Coronary artery (tissue), 2 donors: ENCODE results near the gene ISLR.

Source experiments
- DNase-seq: peaks from one replicate; pipeline ENCODE4 v3.0.0-alpha.2; 2017; ENCODE audit warnings: low spot score
- H3K27ac ChIP-seq, 2 donors: fragments of 200-600 bp; sonication (generic); one replicate each; pipeline ENCODE4 v1.5.1; 2016 to 2019
- H3K4me3 ChIP-seq: fragments of 200-600 bp; sonication (generic); 2 replicates; pipeline ENCODE4 v1.5.1; 2016; ENCODE audit warnings: mild to moderate bottlenecking, moderate library complexity
- CTCF ChIP-seq: fragments of 200-600 bp; sonication (generic); IDR thresholded peaks from one replicate; pipeline ENCODE4 v1.5.1; 2019; ENCODE audit warnings: antibody characterized with exemption

Gene ISLR

GRCh38 chr15:74215958-74216357, 42.4 kb downstream of the ISLR start:
- no peak overlapping the region for H3K27ac ChIP-seq

GRCh38 chr15:74216949-74217348, 43.4 kb downstream of the ISLR start:
- no peak for DNase-seq
- no peak overlapping the region for H3K4me3 ChIP-seq
- H3K27ac ChIP-seq = no peak overlapping the region
- TF ChIP-seq CTCF = no peak

More at GRCh38 chr15:74215958-74216357, 42.4 kb downstream of the ISLR start:
- TF ChIP-seq CTCF = no peak
- H3K4me3 ChIP-seq = no peak overlapping the region
- no peak for DNase-seq

GRCh38 chr15:74217907-74218885, 44.7 kb downstream of the ISLR start:
- DNase-seq = no peak
- no peak overlapping the region for H3K4me3 ChIP-seq
- TF ChIP-seq CTCF = no peak
- H3K27ac ChIP-seq = no peak overlapping the region

GRCh38 chr15:74220475-74221248, 47.2 kb downstream of the ISLR start:
- no peak for TF ChIP-seq CTCF
- H3K27ac ChIP-seq = no peak overlapping the region
- DNase-seq = no peak

GRCh38 chr15:74221399-74222239, 48.1 kb downstream of the ISLR start:
- Histone ChIP-seq H3K4me3 (no peak overlapping the region), H3K27ac (no peak overlapping the region)
- no peak for TF ChIP-seq CTCF
- DNase-seq = no peak

More at GRCh38 chr15:74220475-74221248, 47.2 kb downstream of the ISLR start:
- H3K4me3 ChIP-seq = no peak overlapping the region

GRCh38 chr15:74222240-74223119, 49.0 kb downstream of the ISLR start:
- no peak overlapping the region for H3K4me3 ChIP-seq
- no peak for TF ChIP-seq CTCF
- H3K27ac ChIP-seq = no peak overlapping the region
- no peak for DNase-seq
